GM10266 (cell line): ENCODE data around the gene MGAT4C.

Experiments
- DNase-seq: peaks from one replicate; pipeline ENCODE4 v3.0.0; 2012; ENCODE audit errors: extremely low spot score
- TF ChIP-seq, protein P1 (sequence below): IDR thresholded peaks from 2 replicates; pipeline ENCODE4 v1.5.1; 2012; ENCODE audit warnings: mild to moderate bottlenecking, low read depth; ENCODE audit not compliant: control insufficient read depth, insufficient read depth; ENCODE audit errors: missing control alignments

Gene MGAT4C

GRCh38 chr12:86249851-86250250 lies 6.3 kb downstream of the MGAT4C start:
- DNase-seq, result no peak

DNA sequence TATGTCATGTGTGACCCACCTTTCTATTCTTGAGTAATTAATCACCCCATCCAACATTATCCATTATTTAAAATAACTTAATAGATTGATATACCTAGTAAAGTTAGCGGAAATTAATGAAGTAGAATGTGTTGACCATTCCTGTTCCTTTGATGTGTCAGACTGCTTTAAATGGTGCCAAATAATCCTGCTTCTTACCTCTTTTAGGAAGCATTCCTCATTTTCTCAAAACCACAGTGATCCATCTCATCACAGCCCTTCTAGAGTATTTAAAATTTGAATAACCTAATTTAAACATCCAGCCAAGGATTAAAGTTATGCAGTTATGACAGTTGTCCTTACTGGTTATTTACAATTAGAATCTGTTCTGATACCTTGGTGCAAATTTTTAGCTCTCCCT lies 6.9 kb downstream of the MGAT4C start:
- DNase-seq, result no peak
- TF ChIP-seq, protein P1, sequence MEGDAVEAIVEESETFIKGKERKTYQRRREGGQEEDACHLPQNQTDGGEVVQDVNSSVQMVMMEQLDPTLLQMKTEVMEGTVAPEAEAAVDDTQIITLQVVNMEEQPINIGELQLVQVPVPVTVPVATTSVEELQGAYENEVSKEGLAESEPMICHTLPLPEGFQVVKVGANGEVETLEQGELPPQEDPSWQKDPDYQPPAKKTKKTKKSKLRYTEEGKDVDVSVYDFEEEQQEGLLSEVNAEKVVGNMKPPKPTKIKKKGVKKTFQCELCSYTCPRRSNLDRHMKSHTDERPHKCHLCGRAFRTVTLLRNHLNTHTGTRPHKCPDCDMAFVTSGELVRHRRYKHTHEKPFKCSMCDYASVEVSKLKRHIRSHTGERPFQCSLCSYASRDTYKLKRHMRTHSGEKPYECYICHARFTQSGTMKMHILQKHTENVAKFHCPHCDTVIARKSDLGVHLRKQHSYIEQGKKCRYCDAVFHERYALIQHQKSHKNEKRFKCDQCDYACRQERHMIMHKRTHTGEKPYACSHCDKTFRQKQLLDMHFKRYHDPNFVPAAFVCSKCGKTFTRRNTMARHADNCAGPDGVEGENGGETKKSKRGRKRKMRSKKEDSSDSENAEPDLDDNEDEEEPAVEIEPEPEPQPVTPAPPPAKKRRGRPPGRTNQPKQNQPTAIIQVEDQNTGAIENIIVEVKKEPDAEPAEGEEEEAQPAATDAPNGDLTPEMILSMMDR, result no peak

More at GRCh38 chr12:86249851-86250250, 6.3 kb downstream of the MGAT4C start:
- TF ChIP-seq, protein P1, result no peak

DNA sequence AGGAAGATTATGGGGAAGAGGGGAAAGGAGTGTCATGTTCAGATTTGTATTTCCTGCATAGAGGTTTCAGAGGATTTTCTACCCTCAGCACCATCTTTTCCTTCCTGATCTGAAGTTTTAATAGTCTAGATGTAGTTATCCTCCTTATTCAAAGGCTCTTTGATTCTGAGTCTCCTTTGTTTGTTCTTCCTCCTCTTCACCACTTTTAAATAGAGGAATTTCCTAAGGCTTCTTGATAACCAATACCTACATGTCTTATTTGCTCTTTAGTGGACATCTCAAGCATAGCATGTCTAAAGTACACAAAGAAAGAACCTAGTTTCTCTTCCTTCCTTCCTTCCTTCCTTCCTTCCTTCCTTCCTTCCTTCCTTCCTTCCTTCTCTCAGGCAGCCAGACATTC lies 8.3 kb downstream of the MGAT4C start:
- TF ChIP-seq, protein P1, result no peak

GRCh38 chr12:86241600-86241999 lies 14.6 kb downstream of the MGAT4C start:
- no peak for DNase-seq

More for the DNA sequence above, 8.3 kb downstream of the MGAT4C start:
- no peak for DNase-seq

GRCh38 chr12:86234316-86234855 lies 21.8 kb downstream of the MGAT4C start:
- no peak for DNase-seq
- TF ChIP-seq, protein P1, result no peak

More at GRCh38 chr12:86241600-86241999, 14.6 kb downstream of the MGAT4C start:
- TF ChIP-seq, protein P1, result no peak

- TF ChIP-seq, protein P1, result no peak
- no peak for DNase-seq
Measured at GRCh38 chr12:86233126-86233525, 23.1 kb downstream of the MGAT4C start.

DNA sequence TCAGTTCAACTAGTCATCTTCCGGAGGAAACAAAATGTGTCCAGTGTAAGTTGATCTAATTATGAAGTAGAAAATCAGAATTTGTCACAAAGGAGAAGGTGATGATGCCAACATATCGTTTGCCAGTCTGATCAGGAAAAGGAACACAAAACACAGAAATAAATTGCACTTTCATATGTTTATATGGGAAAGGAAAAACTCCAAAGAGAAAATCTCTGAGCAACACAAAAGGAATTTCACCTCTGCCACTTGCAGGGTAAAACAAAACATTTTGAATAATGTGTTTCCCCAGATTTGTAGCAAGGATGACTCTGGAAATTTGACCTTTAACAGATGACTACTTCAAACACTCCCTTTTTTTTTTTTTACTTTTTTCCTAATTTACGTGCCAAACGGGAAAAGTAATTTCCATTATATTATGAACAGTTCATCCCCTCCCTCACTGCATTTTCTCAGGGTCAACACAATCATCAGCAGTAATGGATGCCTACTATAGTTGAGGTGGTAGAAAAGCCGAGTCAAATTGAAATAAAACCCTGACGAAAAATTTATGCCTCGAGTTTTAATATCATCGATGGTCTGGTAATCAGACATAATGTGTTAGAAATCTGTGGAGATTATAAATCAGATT lies 25.6 kb downstream of the MGAT4C start:
- TF ChIP-seq, protein P1, result no peak
- no peak for DNase-seq
